Purkinje cell (primary cell): ENCODE measurements around the gene EXT2. TPM values are rescaled to one million over a fixed set of nuclear protein-coding genes. Genes with fewer than 3 reads are reported as not detected.

Experiments used
- polyA plus RNA-seq: library from polyadenylated mRNA; unstranded; fragments of >200 nt; fragmentation: Nextera tagmentation; gene quantifications from 2 replicates; pipeline ENCODE4 v1.2.1, GENCODE V29; 2014

The EXT2 gene
- 12.3 and 25.4 TPM in 2 replicates for polyA plus RNA-seq

GRCh38 chr11:44095506-44096359 is at the start of gene EXT2:
TSS of gene EXT2 (plus strand) at chr11:44095678. CDS start at chr11:44107713, 12,035 bp downstream.

GRCh38 chr11:44047931-44048431 is 47.5 kb upstream of the EXT2 start, which contains the start of gene ACCSL:
TSS of gene ACCSL (plus strand) at chr11:44047981. CDS start at chr11:44048037, 56 bp downstream.

GRCh38 chr11:44065841-44066731 is 29.4 kb upstream of the EXT2 start, which contains the start of gene ACCS:
TSS of gene ACCS (plus strand) at chr11:44066270. CDS start at chr11:44067628, 1,358 bp downstream.

Other genes with a start within 250 kb of the EXT2 start
- gene ALKBH3, start 214.8 kb upstream of the EXT2 start, polyA plus RNA-seq = 41.2 and 47.0 TPM in 2 replicates
- 0.36 and 0.50 TPM in 2 replicates for gene C11orf96, start 153.0 kb upstream of the EXT2 start, polyA plus RNA-seq
- not detected in 2 replicates for gene ACCSL, start 47.7 kb upstream of the EXT2 start, polyA plus RNA-seq
- not detected in 2 replicates for gene ACCS, start 29.4 kb upstream of the EXT2 start, polyA plus RNA-seq
- not detected in 2 replicates for gene ALX4, start 214.5 kb downstream of the EXT2 start, polyA plus RNA-seq